ENCODE data around the gene PRDM11.

The PRDM11 gene

GRCh38 chr11:45264839-45265515 is 118.5 kb downstream of the PRDM11 start:
- Histone ChIP-seq H3K36me3 (ENCODE audit: insufficient read depth, low read depth, low read length) (no peaks in the 10 kb centered on the region), H3K27ac (ENCODE audit: low read length) (no peak overlapping the region), H3K27me3 (ENCODE audit: insufficient read depth, low read length) (peaks cover 13% of the 10 kb centered on the region), H3K4me3 (ENCODE audit: low read length) (no peak overlapping the region), H3K4me1 (ENCODE audit: insufficient read depth, low read length) (0 out of 2 replicates have a peak, but pooled peaks cover under 1% of the 10 kb centered on the region), H3K9ac (ENCODE audit: low read depth, low read length) (no peak overlapping the region), H3K9me3 (ENCODE audit: insufficient read depth, low read depth, low read length) (no peaks in the 10 kb centered on the region)

GRCh38 chr11:45265969-45266675 is 119.7 kb downstream of the PRDM11 start:
- no peaks in the 10 kb centered on the region for H3K4me1 ChIP-seq (ENCODE audit: insufficient read depth, low read length)
- no peak overlapping the region for H3K9ac ChIP-seq (ENCODE audit: low read depth, low read length)
- H3K27ac ChIP-seq (ENCODE audit: low read length) = no peak overlapping the region
- H3K36me3 ChIP-seq (ENCODE audit: insufficient read depth, low read depth, low read length) = no peaks in the 10 kb centered on the region
- no peak overlapping the region for H3K4me3 ChIP-seq (ENCODE audit: low read length)
- H3K27me3 ChIP-seq (ENCODE audit: insufficient read depth, low read length) = peaks cover 14% of the 10 kb centered on the region
- no peaks in the 10 kb centered on the region for H3K9me3 ChIP-seq (ENCODE audit: insufficient read depth, low read depth, low read length)

- no peak overlapping the region for H3K27ac ChIP-seq (ENCODE audit: low read length)
- H3K9me3 ChIP-seq (ENCODE audit: insufficient read depth, low read depth, low read length) = no peaks in the 10 kb centered on the region
- no peak overlapping the region for H3K9ac ChIP-seq (ENCODE audit: low read depth, low read length)
- peaks cover 14% of the 10 kb centered on the region for H3K27me3 ChIP-seq (ENCODE audit: insufficient read depth, low read length)
- H3K4me3 ChIP-seq (ENCODE audit: low read length) = no peak overlapping the region
- no peaks in the 10 kb centered on the region for H3K4me1 ChIP-seq (ENCODE audit: insufficient read depth, low read length)
- no peaks in the 10 kb centered on the region for H3K36me3 ChIP-seq (ENCODE audit: insufficient read depth, low read depth, low read length)
These were observed 120.2 kb downstream of the PRDM11 start for GRCh38 chr11:45266676-45267020.

- Histone ChIP-seq H3K27me3 (ENCODE audit: insufficient read depth, low read length) (peaks cover 14% of the 10 kb centered on the region), H3K36me3 (ENCODE audit: insufficient read depth, low read depth, low read length) (no peaks in the 10 kb centered on the region), H3K9me3 (ENCODE audit: insufficient read depth, low read depth, low read length) (no peaks in the 10 kb centered on the region), H3K9ac (ENCODE audit: low read depth, low read length) (no peak overlapping the region), H3K4me3 (ENCODE audit: low read length) (no peak overlapping the region), H3K27ac (ENCODE audit: low read length) (no peak overlapping the region), H3K4me1 (ENCODE audit: insufficient read depth, low read length) (no peaks in the 10 kb centered on the region)
These were observed 120.6 kb downstream of the PRDM11 start for GRCh38 chr11:45267052-45267451.

- no peak overlapping the region for H3K27ac ChIP-seq (ENCODE audit: low read length)
- H3K4me1 ChIP-seq (ENCODE audit: insufficient read depth, low read length) = no peaks in the 10 kb centered on the region
- H3K9me3 ChIP-seq (ENCODE audit: insufficient read depth, low read depth, low read length) = no peaks in the 10 kb centered on the region
- H3K36me3 ChIP-seq (ENCODE audit: insufficient read depth, low read depth, low read length) = no peaks in the 10 kb centered on the region
- H3K27me3 ChIP-seq (ENCODE audit: insufficient read depth, low read length) = peaks cover 14% of the 10 kb centered on the region
- H3K4me3 ChIP-seq (ENCODE audit: low read length) = no peak overlapping the region
- H3K9ac ChIP-seq (ENCODE audit: low read depth, low read length) = no peak overlapping the region
These were observed 121.3 kb downstream of the PRDM11 start for GRCh38 chr11:45267652-45268299.

- Histone ChIP-seq H3K27me3 (ENCODE audit: insufficient read depth, low read length) (peaks cover 14% of the 10 kb centered on the region), H3K4me3 (ENCODE audit: low read length) (no peak overlapping the region), H3K4me1 (ENCODE audit: insufficient read depth, low read length) (no peaks in the 10 kb centered on the region), H3K9me3 (ENCODE audit: insufficient read depth, low read depth, low read length) (no peaks in the 10 kb centered on the region), H3K27ac (ENCODE audit: low read length) (no peak overlapping the region), H3K36me3 (ENCODE audit: insufficient read depth, low read depth, low read length) (no peaks in the 10 kb centered on the region), H3K9ac (ENCODE audit: low read depth, low read length) (no peak overlapping the region)
These were observed 123.2 kb downstream of the PRDM11 start for GRCh38 chr11:45269678-45270077.

GRCh38 chr11:45270946-45271716 is 124.7 kb downstream of the PRDM11 start:
- no peaks in the 10 kb centered on the region for H3K9me3 ChIP-seq (ENCODE audit: insufficient read depth, low read depth, low read length)
- no peak overlapping the region for H3K27ac ChIP-seq (ENCODE audit: low read length)
- H3K4me3 ChIP-seq (ENCODE audit: low read length) = no peak overlapping the region
- H3K36me3 ChIP-seq (ENCODE audit: insufficient read depth, low read depth, low read length) = no peaks in the 10 kb centered on the region
- H3K4me1 ChIP-seq (ENCODE audit: insufficient read depth, low read length) = no peaks in the 10 kb centered on the region
- H3K9ac ChIP-seq (ENCODE audit: low read depth, low read length) = no peak overlapping the region
- H3K27me3 ChIP-seq (ENCODE audit: insufficient read depth, low read length) = peaks cover 14% of the 10 kb centered on the region

GRCh38 chr11:45272701-45273100 is 126.3 kb downstream of the PRDM11 start:
- Histone ChIP-seq H3K27me3 (ENCODE audit: insufficient read depth, low read length) (peaks cover 8% of the 10 kb centered on the region; the same call in 1 of the 2 replicates), H3K27ac (ENCODE audit: low read length) (no peak overlapping the region), H3K9me3 (ENCODE audit: insufficient read depth, low read depth, low read length) (no peaks in the 10 kb centered on the region), H3K4me3 (ENCODE audit: low read length) (no peak overlapping the region), H3K4me1 (ENCODE audit: insufficient read depth, low read length) (no peaks in the 10 kb centered on the region), H3K36me3 (ENCODE audit: insufficient read depth, low read depth, low read length) (no peaks in the 10 kb centered on the region), H3K9ac (ENCODE audit: low read depth, low read length) (no peak overlapping the region)

- H3K27me3 ChIP-seq (ENCODE audit: insufficient read depth, low read length) = peaks cover 7% of the 10 kb centered on the region; the same call in 1 of the 2 replicates
- no peaks in the 10 kb centered on the region for H3K36me3 ChIP-seq (ENCODE audit: insufficient read depth, low read depth, low read length)
- H3K9ac ChIP-seq (ENCODE audit: low read depth, low read length) = no peak overlapping the region
- no peak overlapping the region for H3K4me3 ChIP-seq (ENCODE audit: low read length)
- H3K9me3 ChIP-seq (ENCODE audit: insufficient read depth, low read depth, low read length) = no peaks in the 10 kb centered on the region
- no peaks in the 10 kb centered on the region for H3K4me1 ChIP-seq (ENCODE audit: insufficient read depth, low read length)
- H3K27ac ChIP-seq (ENCODE audit: low read length) = no peak overlapping the region
These were observed 127.1 kb downstream of the PRDM11 start for GRCh38 chr11:45273509-45273908.

- Histone ChIP-seq H3K4me3 (ENCODE audit: low read length) (no peak overlapping the region), H3K36me3 (ENCODE audit: insufficient read depth, low read depth, low read length) (no peaks in the 10 kb centered on the region), H3K4me1 (ENCODE audit: insufficient read depth, low read length) (no peaks in the 10 kb centered on the region), H3K27me3 (ENCODE audit: insufficient read depth, low read length) (peaks cover 7% of the 10 kb centered on the region; the same call in 1 of the 2 replicates), H3K9me3 (ENCODE audit: insufficient read depth, low read depth, low read length) (no peaks in the 10 kb centered on the region; the same call in 1 of the 2 replicates), H3K9ac (ENCODE audit: low read depth, low read length) (no peak overlapping the region), H3K27ac (ENCODE audit: low read length) (no peak overlapping the region)
These were observed 127.8 kb downstream of the PRDM11 start for GRCh38 chr11:45274206-45274605.

GRCh38 chr11:45275828-45276227 is 129.4 kb downstream of the PRDM11 start:
- Histone ChIP-seq H3K36me3 (ENCODE audit: insufficient read depth, low read depth, low read length) (no peaks in the 10 kb centered on the region), H3K9ac (ENCODE audit: low read depth, low read length) (no peak overlapping the region), H3K9me3 (ENCODE audit: insufficient read depth, low read depth, low read length) (peaks cover 5% of the 10 kb centered on the region), H3K4me3 (ENCODE audit: low read length) (no peak overlapping the region), H3K27me3 (ENCODE audit: insufficient read depth, low read length) (no peaks in the 10 kb centered on the region), H3K4me1 (ENCODE audit: insufficient read depth, low read length) (no peaks in the 10 kb centered on the region), H3K27ac (ENCODE audit: low read length) (no peak overlapping the region)

Measured in iPS-20b (cell line).